ENCODE data around the gene OVOL2.

Gene OVOL2

GRCh38 chr20:18079756-18080353 is 22.1 kb upstream of the OVOL2 start:
- no peaks in the 10 kb centered on the region for H3K4me1 Mint-ChIP-seq
- TF ChIP-seq CTCF (IDR thresholded peaks at IDR 0.05; ENCODE audit: unreplicated experiment in 3 of 3), result no peak
- H3K4me3 Mint-ChIP-seq, result no peak overlapping the region
- no peaks in the 10 kb centered on the region for H3K36me3 Mint-ChIP-seq (ENCODE audit: low read depth)
- H3K27me3 Mint-ChIP-seq (ENCODE audit: low read depth), result no peaks in the 10 kb centered on the region
- H3K9me3 Mint-ChIP-seq, result no peaks in the 10 kb centered on the region
- no peak overlapping the region for H3K27ac Mint-ChIP-seq

- H3K9me3 Mint-ChIP-seq, result no peaks in the 10 kb centered on the region
- no peak overlapping the region for H3K4me3 Mint-ChIP-seq
- no peaks in the 10 kb centered on the region for H3K4me1 Mint-ChIP-seq
- peak overlapping the region in 1 of 3 experiments; percentile 7 for H3K27ac Mint-ChIP-seq
- peaks cover 9% of the 10 kb centered on the region for H3K27me3 Mint-ChIP-seq (ENCODE audit: low read depth)
- TF ChIP-seq CTCF (IDR thresholded peaks at IDR 0.05; ENCODE audit: unreplicated experiment in 3 of 3), result no peak
- no peaks in the 10 kb centered on the region for H3K36me3 Mint-ChIP-seq (ENCODE audit: low read depth)
Measured at GRCh38 chr20:18077157-18077556, 19.4 kb upstream of the OVOL2 start.

GRCh38 chr20:18072532-18072931 is 14.8 kb upstream of the OVOL2 start:
- H3K36me3 Mint-ChIP-seq (ENCODE audit: low read depth), result no peaks in the 10 kb centered on the region
- H3K4me3 Mint-ChIP-seq, result no peak overlapping the region
- no peak for TF ChIP-seq CTCF (IDR thresholded peaks at IDR 0.05; ENCODE audit: unreplicated experiment in 3 of 3)
- peaks cover 9% of the 10 kb centered on the region for H3K27me3 Mint-ChIP-seq (ENCODE audit: low read depth)
- no peaks in the 10 kb centered on the region for H3K9me3 Mint-ChIP-seq
- no peak overlapping the region for H3K27ac Mint-ChIP-seq
- no peaks in the 10 kb centered on the region for H3K4me1 Mint-ChIP-seq

- Mint-ChIP-seq H3K27ac (no peak overlapping the region), H3K27me3 (ENCODE audit: low read depth) (peaks cover 28% of the 10 kb centered on the region), H3K4me3 (no peak overlapping the region), H3K9me3 (no peaks in the 10 kb centered on the region), H3K4me1 (no peaks in the 10 kb centered on the region), H3K36me3 (ENCODE audit: low read depth) (no peaks in the 10 kb centered on the region)
- peak in 2 of 3 experiments; percentile 14 to 19 for TF ChIP-seq CTCF (IDR thresholded peaks at IDR 0.05; ENCODE audit: unreplicated experiment in 3 of 3)
Measured at GRCh38 chr20:18066421-18067333, 9.0 kb upstream of the OVOL2 start.

GRCh38 chr20:18063676-18064075 is 6.0 kb upstream of the OVOL2 start:
- no peaks in the 10 kb centered on the region for H3K36me3 Mint-ChIP-seq (ENCODE audit: low read depth)
- no peaks in the 10 kb centered on the region for H3K9me3 Mint-ChIP-seq
- no peak overlapping the region for H3K4me3 Mint-ChIP-seq
- no peaks in the 10 kb centered on the region for H3K4me1 Mint-ChIP-seq
- H3K27me3 Mint-ChIP-seq (ENCODE audit: low read depth), result peaks cover 58% of the 10 kb centered on the region
- TF ChIP-seq CTCF (IDR thresholded peaks at IDR 0.05; ENCODE audit: unreplicated experiment in 3 of 3), result no peak
- no peak overlapping the region for H3K27ac Mint-ChIP-seq
